GM04504 (cell line): ENCODE measurements around the gene VPREB3.
"Not testable (repeated sequence)": the region's sequence is repeated elsewhere in the genome, so short reads cannot be mapped to it uniquely, and the experiment has no call there.

Experiments used
- DNase-seq: peaks from one replicate; pipeline ENCODE4 v3.0.0-alpha.2; 2012; ENCODE audit warnings: low read depth

The VPREB3 gene

DNA sequence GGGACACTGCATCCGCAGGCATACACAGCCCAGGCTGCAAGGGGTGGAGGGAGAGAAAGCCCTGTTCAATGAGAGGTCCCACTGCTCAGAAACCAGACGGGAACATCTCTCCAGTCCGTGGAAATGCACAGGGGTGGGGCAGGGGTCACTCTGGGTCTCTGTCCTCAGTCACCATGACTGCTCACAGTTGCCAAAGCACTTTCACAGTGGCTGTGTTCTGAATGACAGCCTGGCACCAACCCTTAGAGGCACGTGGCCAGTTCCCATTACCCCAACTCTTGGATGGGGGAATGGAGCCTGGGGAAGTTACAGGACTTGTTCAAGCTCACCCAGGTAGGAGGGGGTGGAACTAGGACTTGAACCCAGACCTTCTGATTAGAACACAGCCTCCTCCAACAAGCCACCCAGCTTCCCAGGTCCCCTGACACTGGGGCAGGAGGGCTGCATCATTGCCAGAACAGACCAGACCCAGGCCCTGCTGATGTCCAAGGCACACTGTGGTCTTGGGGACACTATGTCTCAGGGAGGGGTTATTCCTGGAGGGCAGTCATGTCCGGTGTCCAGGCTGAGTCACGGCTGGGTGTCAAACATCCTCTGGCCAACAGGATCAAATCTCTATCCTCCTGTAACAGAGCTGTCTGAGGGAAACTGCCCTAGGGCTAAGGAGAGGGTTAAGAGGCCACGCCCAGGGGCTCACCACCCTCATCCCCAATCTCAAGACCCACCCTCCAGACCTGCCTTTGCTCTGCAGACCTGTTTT, 11.5 kb downstream of the VPREB3 start:
- no peak for DNase-seq

DNA sequence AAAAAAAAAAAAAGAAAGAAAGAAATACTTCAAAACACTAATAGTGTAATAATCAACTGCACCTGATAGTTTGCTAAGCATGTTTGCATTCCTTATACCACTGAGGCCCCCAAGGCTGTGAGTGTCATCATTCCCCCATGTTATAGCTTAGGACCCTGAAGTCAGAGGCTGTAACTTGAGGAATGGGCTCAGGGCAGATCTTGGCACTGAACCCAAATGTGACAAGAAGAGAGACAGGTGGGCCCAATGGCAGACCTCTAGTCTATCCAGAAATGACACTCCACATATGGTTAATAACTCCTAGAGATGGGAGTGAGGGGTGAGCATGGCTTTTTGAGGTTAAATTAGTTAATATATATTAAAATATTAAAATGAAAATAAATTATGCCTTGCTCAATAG, 16.5 kb downstream of the VPREB3 start:
- DNase-seq, result no peak

DNA sequence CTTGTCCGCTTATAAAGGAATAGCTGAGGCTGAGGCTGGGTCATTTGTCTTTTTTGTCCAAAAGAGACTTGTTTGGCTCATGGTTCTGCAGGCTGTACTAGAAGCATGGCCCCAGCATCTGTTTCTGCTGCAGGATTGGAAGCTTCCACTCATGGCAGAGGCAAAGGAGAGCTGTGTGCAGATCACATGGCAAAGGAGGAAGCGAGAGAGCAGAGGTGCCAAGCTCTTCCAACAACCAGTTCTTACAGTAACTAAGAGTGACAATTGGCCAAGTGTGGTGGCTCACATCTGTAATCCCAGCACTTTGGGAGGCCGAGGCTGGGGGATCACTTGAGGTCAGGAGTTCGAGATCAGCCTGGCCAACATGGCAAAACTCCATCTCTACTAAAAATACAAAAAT, 26.1 kb downstream of the VPREB3 start:
- not testable (repeated sequence) for DNase-seq

DNA sequence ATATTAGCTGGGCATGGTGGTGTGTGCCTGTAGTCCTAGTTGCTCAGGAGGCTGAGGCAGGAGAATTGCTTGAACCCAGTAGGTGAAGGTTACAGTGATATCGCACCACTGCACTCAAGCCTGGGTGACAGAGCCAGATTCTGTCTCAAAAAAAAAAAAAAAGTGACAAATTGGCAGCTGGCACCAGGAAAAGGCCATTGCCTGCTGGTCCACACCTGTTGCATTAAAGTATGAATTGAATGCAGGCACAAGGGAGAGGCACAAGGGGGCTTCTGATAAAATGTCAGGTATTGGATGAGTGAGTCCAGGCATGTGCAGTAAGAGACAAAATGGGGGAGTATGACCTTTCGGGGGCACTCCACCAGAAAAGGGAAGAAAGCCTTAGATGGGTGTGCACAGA, 31.5 kb downstream of the VPREB3 start:
- DNase-seq, result no peak

DNA sequence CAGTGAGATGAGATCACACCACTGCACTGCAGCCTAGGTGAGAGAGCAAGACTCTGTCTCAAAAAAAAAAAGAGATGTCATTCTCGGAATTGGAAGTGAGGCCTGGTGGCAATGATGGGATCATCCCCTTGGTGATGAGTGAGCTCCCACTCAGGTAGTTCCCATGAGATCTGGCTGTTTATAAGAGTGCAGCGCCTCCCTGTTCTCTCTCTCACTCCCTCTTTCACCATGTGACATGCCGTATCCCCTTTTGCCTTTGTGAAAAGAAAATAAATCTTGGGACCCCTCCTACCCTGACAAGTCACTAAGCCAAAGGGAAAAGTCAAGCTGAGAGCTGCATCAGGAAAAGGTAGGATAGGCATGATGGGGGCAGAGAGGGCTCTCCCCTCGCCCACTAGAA, 32.1 kb downstream of the VPREB3 start:
- no peak for DNase-seq

DNA sequence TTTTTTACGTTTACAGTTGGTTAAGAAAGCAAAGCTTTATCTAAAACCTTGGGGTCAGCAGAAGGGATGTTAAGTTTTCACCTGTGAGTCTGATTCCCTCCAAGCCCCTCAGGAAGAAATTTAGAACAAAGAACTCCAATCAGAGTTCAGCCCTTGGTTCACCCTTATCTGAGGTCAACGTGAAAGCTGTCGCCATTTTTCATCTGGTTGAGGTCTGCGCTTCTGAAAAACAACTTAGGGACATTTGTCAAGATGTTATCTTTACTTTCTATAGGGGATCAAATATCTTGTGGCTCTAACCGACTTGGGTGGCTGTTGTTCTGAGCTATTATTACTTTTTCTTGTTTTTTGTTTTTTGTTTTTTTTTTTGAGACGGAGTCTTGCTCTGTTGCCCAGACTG, 33.4 kb downstream of the VPREB3 start:
- no peak for DNase-seq

DNA sequence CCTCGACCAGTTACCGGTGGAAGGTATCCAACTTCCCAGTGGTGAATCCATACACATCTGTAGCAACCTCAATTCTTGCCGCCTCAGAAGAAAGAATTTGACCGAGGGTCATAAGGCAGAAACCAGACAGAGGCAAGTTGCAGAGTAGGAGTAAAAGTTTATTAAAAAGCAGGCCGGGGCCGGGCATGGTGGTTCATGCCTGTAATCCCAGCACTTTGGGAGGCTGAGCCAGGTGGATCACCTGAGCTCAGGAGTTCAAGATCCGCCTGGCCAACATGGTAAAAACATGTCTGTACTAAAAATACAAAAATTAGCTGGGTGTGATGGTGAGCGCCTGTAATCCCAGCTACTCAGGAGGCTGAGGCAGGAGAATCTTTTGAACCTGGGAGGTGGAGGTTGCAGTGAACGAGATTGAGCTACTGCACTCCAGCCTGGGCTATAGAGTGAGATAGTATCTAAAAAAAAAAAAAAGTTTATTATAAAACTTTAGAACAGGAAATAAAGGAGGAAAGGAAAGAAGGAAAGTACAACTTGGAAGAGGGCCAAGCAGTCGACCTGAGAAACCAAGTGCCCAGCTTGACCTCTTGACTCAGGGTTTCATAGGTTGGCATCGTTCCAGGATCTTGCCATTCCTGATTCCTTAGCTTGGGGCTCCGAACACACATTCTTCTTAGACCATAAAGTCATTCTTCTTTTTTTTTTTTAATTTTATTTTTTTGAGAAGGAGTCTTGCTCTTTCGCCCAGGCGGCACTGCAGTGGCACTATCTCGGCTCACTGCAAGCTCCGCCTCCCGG, 35.7 kb downstream of the VPREB3 start:
- no peak for DNase-seq

DNA sequence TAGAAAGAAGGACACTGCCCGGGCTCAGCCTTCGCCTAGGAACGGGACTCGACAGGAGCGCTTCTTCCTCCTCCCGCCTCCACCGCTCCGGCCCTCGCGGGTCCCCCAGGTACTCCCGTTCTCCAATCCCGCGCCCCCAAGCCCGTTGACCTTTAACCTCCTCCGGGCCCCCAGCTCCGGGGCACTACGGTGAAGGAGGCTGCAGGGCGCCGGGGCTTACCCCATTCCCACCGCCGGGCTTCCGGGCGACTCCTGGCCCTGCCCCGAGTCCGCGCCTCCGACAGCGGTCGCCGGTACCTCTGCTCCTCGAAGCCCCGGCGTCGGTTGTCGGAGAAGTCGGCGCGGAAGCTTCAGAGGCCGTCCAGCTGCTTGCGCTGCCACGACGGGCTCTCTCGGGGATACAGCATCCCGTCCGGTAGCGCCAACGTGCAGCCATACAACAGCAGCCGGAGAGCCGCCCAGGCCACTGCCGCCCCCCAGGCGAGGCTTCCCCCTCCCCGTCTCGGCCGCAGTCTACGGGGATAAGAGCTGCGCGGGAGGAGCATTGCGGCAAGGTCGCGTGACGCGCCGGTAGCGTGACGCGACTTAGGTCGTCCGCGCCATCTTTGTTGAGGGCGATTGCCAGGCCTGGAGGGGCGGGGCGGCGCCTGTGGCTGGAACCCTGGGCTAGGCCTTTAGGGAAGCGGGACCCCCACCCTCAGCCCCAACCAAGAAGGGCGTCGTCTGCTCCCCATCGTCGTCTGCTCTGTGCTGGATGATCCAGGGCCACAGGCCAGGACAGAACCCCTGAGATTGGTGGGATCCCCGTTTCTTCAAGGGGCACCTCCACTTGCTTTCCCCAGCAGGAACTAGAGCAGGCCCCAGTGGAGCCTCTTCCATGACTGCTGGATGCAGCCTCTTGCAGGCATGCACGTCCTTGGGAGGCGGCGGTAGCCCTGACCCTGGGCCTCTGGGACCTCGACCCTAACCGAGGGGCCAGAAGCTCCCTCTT, 37.1 kb downstream of the VPREB3 start:
- peak; percentile 55 for DNase-seq

DNA sequence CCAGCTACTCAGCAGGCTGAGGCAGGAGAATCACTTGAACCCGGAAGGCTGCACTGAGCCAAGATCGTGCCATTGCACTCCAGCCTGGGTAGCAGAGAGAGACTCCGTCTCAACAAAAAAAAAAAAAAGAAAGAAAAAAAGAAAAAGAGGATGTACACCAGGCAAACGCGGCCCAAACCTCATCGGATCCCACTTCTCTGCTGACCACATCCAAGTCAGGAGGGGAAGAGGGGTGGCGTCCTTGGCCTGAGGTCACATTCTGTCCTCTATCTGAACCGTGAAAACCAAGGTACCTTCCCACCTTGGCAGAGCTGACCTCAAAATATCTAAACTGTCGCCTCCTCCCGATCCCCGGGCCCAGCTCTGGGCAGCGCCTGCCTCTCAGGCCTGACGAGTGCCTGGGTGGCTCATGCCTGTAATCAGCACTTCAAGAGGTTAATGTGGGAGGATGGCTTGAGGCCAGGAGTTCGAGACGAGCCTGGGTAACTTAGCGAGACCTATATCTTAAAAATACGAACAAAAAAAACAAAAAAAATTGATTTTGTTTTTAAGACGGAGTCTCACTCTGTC, 38.3 kb downstream of the VPREB3 start:
- no peak for DNase-seq

DNA sequence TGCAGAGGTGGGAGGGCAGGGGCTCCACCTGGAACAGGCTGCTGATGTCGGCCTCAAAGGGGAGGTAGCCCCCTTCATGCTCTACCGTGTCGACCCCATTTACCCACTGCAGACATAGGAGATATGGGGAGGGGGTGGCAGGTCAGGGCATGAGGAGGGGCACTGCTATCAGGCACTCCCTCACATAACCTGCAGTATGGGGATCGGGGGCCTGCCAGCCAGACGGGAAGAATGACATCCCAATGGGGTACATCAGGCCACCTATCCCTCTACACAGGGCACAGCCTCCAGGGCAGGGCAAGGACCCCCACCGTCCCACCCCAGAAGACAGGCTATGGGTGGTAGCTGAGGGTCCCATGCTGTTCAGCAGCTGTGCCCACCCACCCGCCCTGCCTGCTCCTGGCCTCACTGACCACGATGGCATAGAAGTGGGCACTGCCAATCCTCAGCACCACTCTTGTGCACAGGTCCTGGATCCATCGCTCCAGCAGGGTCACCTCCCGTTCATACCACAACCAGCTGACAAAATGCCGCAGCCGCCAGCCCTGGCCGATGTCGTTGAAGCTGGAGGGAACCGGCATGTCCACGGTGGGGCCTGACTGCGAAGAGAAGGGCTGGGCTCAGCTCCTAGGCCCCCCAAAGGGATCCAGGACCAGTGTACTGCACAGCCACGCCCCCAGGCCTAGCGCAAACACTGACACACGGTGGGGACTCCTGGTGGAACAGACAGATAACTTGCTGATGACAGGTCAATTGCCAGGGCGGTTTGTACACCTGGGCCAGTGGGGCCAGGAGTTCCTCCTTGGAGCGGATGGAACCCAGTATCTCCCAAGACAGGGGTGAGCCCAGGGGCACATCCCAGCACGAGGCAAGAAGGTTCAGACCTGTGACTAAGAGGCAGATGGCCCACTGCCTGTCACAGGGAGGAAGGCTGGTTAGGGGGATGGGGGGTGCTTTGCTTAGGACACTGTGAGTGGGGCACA, 39.3 kb downstream of the VPREB3 start:
- DNase-seq, result no peak

DNA sequence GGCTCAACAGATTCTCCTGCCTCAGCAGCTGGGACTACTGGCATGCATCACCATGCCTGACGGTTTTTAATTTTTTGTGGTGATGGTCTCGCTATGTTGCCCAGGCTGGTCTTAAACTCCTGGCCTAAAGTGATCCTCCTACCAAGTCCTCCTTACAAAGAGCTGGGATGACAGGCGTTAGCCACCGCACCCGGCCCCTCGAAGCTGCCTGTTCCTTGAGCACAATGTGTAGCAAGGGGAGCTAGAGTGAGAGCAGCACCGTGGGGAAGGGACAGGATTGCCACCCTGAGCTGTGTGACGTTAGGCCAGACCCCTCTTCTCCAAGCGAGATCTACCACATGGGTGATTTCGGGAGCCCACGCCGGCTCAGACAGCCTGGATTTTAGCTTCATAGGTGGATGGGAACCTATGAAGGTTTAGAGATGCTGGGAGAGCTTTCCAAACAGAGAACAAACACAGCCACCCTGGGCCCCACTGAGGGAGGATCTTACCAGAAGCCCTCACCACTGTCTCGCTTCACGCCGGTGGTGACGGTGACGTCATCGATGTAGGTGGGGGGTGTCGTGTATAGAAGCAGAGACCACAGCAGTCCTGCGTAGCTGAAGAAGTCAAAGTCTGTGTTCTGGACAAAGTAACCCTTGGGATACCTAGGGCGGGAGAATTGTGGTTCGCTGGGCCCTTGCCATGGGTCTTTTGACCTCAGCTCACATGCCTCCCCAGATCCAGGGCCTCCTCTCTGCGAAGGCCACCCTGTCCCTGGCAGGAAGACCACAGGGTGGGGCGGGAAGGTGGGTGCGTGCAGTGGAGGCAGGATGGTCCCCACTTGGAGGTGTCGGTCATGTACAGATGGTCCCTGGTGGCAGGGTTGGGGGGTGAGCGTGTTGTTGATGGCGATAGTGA, 40.3 kb downstream of the VPREB3 start:
- no peak for DNase-seq

DNA sequence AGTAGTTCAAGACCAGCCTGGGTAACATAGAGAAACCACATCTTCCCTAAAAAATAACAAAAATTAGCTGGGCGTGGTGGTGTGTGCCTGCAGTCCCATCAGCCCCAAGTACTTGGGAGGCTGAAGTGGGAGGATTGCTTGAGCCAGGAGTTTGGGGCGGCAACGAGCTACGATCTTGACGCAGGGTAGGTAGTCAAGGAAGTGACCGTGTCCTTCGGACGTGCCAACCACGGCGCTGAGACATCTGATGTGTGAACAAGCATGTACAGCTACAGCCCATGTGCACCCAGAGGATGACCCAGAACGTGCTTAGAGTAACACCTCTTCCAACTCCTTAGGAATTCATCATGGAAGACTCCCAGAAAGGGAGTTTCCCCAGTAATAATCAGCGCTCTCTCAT, 42.0 kb downstream of the VPREB3 start:
- DNase-seq, result no peak

DNA sequence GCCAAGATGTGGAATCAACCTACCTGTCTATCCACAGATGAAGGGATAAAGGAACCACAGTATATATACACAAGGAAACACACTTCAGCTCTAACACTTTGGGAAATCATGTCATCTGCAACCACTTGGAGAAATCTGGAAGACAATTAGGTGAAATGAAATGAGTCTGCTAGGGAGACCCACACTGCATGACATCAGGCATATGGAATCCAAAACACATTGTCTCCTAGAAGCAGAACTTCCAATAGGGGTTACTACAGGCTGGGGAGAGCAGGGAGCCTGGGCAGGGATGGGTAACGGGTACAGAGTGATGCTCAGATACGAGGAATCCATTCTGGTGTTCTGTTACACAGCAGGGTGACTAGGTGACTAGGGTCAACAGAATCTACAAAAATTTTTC, 45.1 kb downstream of the VPREB3 start:
- DNase-seq, result peak; percentile 56

DNA sequence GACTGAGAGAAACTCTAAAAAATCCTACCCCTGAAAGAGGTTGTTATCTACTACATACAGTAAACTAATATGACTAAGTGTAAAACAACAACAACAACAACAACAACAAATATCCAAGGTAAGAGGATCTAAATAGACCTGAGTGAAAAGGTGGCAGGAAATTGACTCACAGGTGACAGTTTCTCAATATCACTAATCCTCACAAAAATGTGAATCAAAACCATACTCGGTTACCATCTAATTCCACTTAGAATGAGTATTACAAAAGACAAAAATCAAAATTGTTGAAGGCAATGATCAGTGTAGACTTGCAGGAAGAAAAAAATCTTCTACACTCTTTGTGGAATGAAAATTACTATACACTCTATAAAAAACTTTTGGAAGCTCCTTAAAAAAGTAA, 46.0 kb downstream of the VPREB3 start:
- DNase-seq, result no peak

DNA sequence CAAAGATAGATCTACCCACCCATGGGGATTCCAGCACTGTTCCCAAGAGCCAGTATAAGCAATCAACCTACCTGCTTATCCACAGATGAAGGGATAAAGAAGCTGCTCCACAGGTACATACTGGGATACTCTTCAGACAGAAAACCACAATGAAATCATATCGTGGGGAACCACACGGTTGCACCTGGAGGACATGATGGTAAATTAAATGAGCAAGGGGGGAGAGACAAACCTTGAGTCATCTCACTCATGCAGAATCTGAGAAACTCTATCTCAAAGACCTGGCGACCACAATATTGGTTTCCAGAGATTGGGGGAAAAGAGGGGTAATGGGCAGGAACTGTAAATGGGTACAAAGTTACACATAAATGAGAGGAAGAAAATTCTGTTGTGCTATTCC, 48.9 kb downstream of the VPREB3 start:
- no peak for DNase-seq

DNA sequence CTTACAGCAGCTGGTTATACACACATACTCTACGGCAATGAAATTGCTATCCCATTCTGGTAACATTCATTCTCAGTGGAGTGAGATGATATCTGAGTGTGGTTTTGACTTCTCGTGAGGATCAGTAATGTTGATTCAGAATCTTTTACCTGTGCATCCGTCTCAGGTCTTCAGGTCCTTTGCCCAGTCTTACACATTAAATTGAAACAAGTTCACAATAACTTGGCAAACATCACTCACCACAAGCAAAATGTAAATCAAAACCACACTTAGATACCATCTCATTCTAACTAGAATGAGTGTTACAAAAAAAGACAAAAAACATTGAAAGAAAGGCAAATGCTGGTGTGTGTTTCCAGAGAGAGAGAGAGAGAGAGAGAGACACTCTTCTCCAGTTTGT, 49.4 kb downstream of the VPREB3 start:
- no peak for DNase-seq

DNA sequence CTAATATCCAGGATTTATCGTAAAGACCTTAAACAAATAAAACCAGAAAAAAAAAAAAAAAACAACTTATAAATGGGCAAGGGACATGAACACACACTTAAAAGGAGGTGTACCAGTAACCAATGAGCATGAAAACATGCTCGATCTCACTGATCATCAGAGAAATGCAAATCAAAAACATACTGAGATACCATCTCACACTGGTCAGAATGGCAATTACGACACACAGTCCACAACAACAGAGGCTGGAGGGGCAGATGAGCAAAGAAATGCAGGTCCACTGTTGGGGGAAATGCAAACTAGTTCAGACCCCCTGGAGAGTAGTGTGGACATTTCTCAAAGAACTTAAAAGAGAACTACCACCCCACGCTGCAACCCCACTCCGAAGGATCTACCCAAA, 50.2 kb downstream of the VPREB3 start:
- no peak for DNase-seq
